ENCODE measurements around the gene POU2F2.

- TF ChIP-seq CTCF (IDR thresholded peaks at IDR 0.05; ENCODE audit: extremely low read depth in 1 of 2, insufficient read depth in 1 of 2, low read depth in 1 of 2, low read length in 2 of 2) (no peak), POLR2A (IDR thresholded peaks at IDR 0.05; ENCODE audit: low read depth, low read length) (no peak), POLR2AphosphoS5 (IDR thresholded peaks at IDR 0.05; ENCODE audit: insufficient read depth, low read depth, low read length) (no peak), MAX (IDR thresholded peaks at IDR 0.05; ENCODE audit: insufficient read depth, insufficient read length) (no peak), MYC (IDR thresholded peaks at IDR 0.05; ENCODE audit: low read depth, low read length) (no peak), FOS (IDR thresholded peaks at IDR 0.05; ENCODE audit: borderline replicate concordance, insufficient read depth, low read length) (no peak), EZH2 (IDR thresholded peaks at IDR 0.05; ENCODE audit: borderline replicate concordance, low read depth, low read length, severe bottlenecking) (no peak), GATA2 (IDR thresholded peaks at IDR 0.05; ENCODE audit: insufficient read depth, insufficient read length, low read depth, low read length) (no peak)
Observed at GRCh38 chr19:42129399-42130253, 2.6 kb downstream of the POU2F2 start.
